C4-2B (cell line): ENCODE results near the gene RMRP.

ENCODE experiments used
- ZFX ChIP-seq: fragments of 450-650 bp; IDR thresholded peaks from 2 replicates; pipeline ENCODE4 v1.6.1; 2017
- TF ChIP-seq, protein P1 (sequence below): fragments of 450-650 bp; conservative IDR thresholded peaks from 2 replicates; pipeline ENCODE4 v1.5.1; 2017; ENCODE audit warnings: mild to moderate bottlenecking

GRCh38 chr9:35659340-35659739 is 1.5 kb upstream of the RMRP start:
- TF ChIP-seq, protein P1, sequence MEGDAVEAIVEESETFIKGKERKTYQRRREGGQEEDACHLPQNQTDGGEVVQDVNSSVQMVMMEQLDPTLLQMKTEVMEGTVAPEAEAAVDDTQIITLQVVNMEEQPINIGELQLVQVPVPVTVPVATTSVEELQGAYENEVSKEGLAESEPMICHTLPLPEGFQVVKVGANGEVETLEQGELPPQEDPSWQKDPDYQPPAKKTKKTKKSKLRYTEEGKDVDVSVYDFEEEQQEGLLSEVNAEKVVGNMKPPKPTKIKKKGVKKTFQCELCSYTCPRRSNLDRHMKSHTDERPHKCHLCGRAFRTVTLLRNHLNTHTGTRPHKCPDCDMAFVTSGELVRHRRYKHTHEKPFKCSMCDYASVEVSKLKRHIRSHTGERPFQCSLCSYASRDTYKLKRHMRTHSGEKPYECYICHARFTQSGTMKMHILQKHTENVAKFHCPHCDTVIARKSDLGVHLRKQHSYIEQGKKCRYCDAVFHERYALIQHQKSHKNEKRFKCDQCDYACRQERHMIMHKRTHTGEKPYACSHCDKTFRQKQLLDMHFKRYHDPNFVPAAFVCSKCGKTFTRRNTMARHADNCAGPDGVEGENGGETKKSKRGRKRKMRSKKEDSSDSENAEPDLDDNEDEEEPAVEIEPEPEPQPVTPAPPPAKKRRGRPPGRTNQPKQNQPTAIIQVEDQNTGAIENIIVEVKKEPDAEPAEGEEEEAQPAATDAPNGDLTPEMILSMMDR, result no peak
- TF ChIP-seq ZFX, result no peak
